HEK293 (cell line): ENCODE results near the gene DSC1.
"Not testable (repeated sequence)": the region's sequence is repeated elsewhere in the genome, so short reads cannot be mapped to it uniquely, and the experiment has no call there.

Experiments
- CTCF ChIA-PET: fragments of 350-600 bp; formaldehyde crosslinking; extraction: SDS; loops from one replicate; lab custom pipeline; 2021; ENCODE audit warnings: antibody characterized with exemption; lab: Yijun Ruan, JAX
- POLR2A ChIA-PET: fragments of 300-600 bp; formaldehyde crosslinking; extraction: SDS; loops from one replicate; lab custom pipeline; 2020; ENCODE audit warnings: antibody characterized with exemption, inconsistent platforms; lab: Yijun Ruan, JAX
- H3K27ac ChIP-seq: fragments of 200-500 bp; sonication (Bioruptor generic); 2 replicates; pipeline ENCODE4 v1.5.1; 2014; ENCODE audit warnings: low read depth, low read length, control low read depth, inconsistent platforms; ENCODE audit errors: extremely low read depth
- H3K36me3 ChIP-seq, 2 experiments: fragments of 200-500 bp in 1 of 2; sonication (Bioruptor generic) in 1 of 2; 1 replicate in 1 of 2; 2 replicates in 1 of 2; pipeline ENCODE4 v1.5.1; 2014 to 2017; ENCODE audit warnings: inconsistent platforms in 2 of 2, low read length in 2 of 2; ENCODE audit not compliant: control insufficient read depth in 2 of 2, insufficient read depth in 1 of 2
- H3K4me1 ChIP-seq: fragments of 200-500 bp; sonication (Bioruptor generic); 2 replicates; pipeline ENCODE4 v1.5.1; 2014; ENCODE audit warnings: mild to moderate bottlenecking, low read length, inconsistent platforms; ENCODE audit not compliant: control insufficient read depth, insufficient read depth
- H3K4me3 ChIP-seq: 2 replicates; pipeline ENCODE4 v1.5.1; 2011; ENCODE audit warnings: low read depth, mild to moderate bottlenecking, control low read depth, low read length, moderate library complexity
- H3K9me3 ChIP-seq: fragments of 200-500 bp; sonication (Bioruptor generic); 2 replicates; pipeline ENCODE4 v1.5.1; 2014; ENCODE audit warnings: low read depth, low read length, inconsistent platforms; ENCODE audit not compliant: control insufficient read depth, insufficient read depth
- BCL11B ChIP-seq: fragments of 450-650 bp; formaldehyde crosslinking; IDR thresholded peaks from 2 replicates; pipeline ENCODE4 v1.5.1; 2016; ENCODE audit warnings: low read depth, missing biosample characterization, missing genetic modification characterization
- IKZF3 ChIP-seq: fragments of 450-650 bp; IDR thresholded peaks from 2 replicates; pipeline ENCODE4 v1.5.0; 2018; ENCODE audit warnings: missing biosample characterization, mild to moderate bottlenecking, missing genetic modification characterization, moderate library complexity
- KLF7 ChIP-seq: fragments of 450-650 bp; formaldehyde crosslinking; IDR thresholded peaks from 2 replicates; pipeline ENCODE4 v1.5.1; 2016; ENCODE audit warnings: missing biosample characterization, missing genetic modification characterization, borderline replicate concordance
- SETDB1 ChIP-seq: IDR thresholded peaks from one replicate; pipeline ENCODE4 v1.6.1; 2017; ENCODE audit warnings: mild to moderate bottlenecking, low read length, moderate library complexity, mixed read lengths; ENCODE audit not compliant: insufficient read length
- TCF7L2 ChIP-seq: IDR thresholded peaks from 2 replicates; pipeline ENCODE4 v1.6.1; 2011; ENCODE audit warnings: low read depth, mild to moderate bottlenecking, inconsistent platforms, low read length, moderate library complexity, borderline replicate concordance
- ZBTB8A ChIP-seq: fragments of 450-650 bp; formaldehyde crosslinking; IDR thresholded peaks from 2 replicates; pipeline ENCODE4 v1.5.1; 2016; ENCODE audit warnings: missing biosample characterization, missing genetic modification characterization
- ZFHX2 ChIP-seq: fragments of 450-650 bp; formaldehyde crosslinking; conservative IDR thresholded peaks from 2 replicates; pipeline ENCODE4 v1.5.1; 2016; ENCODE audit warnings: missing biosample characterization, missing genetic modification characterization
- ZFP37 ChIP-seq: fragments of 450-650 bp; formaldehyde crosslinking; IDR thresholded peaks from 2 replicates; pipeline ENCODE4 v1.5.1; 2016; ENCODE audit warnings: missing biosample characterization, missing genetic modification characterization
- ZNF132 ChIP-seq: fragments of 450-650 bp; formaldehyde crosslinking; IDR thresholded peaks from 2 replicates; pipeline ENCODE4 v1.5.1; 2017; ENCODE audit warnings: missing biosample characterization, missing genetic modification characterization, borderline replicate concordance
- ZNF138 ChIP-seq: fragments of 450-650 bp; formaldehyde crosslinking; IDR thresholded peaks from 2 replicates; pipeline ENCODE4 v1.5.1; 2016; ENCODE audit warnings: missing biosample characterization, missing genetic modification characterization, borderline replicate concordance
- ZNF140 ChIP-seq: fragments of 450-650 bp; formaldehyde crosslinking; IDR thresholded peaks from 2 replicates; pipeline ENCODE4 v1.5.1; 2016; ENCODE audit warnings: missing biosample characterization, missing genetic modification characterization
- ZNF2 ChIP-seq: fragments of 450-650 bp; formaldehyde crosslinking; IDR thresholded peaks from 2 replicates; pipeline ENCODE4 v1.5.1; 2016; ENCODE audit warnings: missing biosample characterization, missing genetic modification characterization
- ZNF335 ChIP-seq: fragments of 450-650 bp; formaldehyde crosslinking; conservative IDR thresholded peaks from 2 replicates; pipeline ENCODE4 v1.5.1; 2016; ENCODE audit warnings: missing biosample characterization, missing genetic modification characterization
- ZNF354C ChIP-seq: fragments of 450-650 bp; formaldehyde crosslinking; IDR thresholded peaks from 2 replicates; pipeline ENCODE4 v1.5.1; 2016; ENCODE audit warnings: missing biosample characterization, missing genetic modification characterization, low read depth, borderline replicate concordance
- ZNF423 ChIP-seq: fragments of 450-650 bp; formaldehyde crosslinking; IDR thresholded peaks from 2 replicates; pipeline ENCODE4 v1.5.1; 2016; ENCODE audit warnings: missing biosample characterization, missing genetic modification characterization
- ZNF510 ChIP-seq: fragments of 450-650 bp; formaldehyde crosslinking; IDR thresholded peaks from 2 replicates; pipeline ENCODE4 v1.5.1; 2018; ENCODE audit warnings: mild to moderate bottlenecking, missing genetic modification characterization, missing biosample characterization; ENCODE audit not compliant: insufficient replicate concordance
- ZNF518A ChIP-seq: fragments of 450-650 bp; formaldehyde crosslinking; conservative IDR thresholded peaks from 2 replicates; pipeline ENCODE4 v1.5.1; 2016; ENCODE audit warnings: low read depth, missing biosample characterization, missing genetic modification characterization
- ZNF548 ChIP-seq: fragments of 450-650 bp; formaldehyde crosslinking; IDR thresholded peaks from 2 replicates; pipeline ENCODE4 v1.5.1; 2016; ENCODE audit warnings: missing biosample characterization, missing genetic modification characterization
- ZNF623 ChIP-seq: fragments of 450-650 bp; formaldehyde crosslinking; IDR thresholded peaks from 2 replicates; pipeline ENCODE4 v1.5.1; 2016; ENCODE audit warnings: missing biosample characterization, missing genetic modification characterization
- ZNF664 ChIP-seq: fragments of 450-650 bp; formaldehyde crosslinking; IDR thresholded peaks from 2 replicates; pipeline ENCODE4 v1.5.1; 2016; ENCODE audit warnings: missing biosample characterization, missing genetic modification characterization
- ZSCAN18 ChIP-seq: fragments of 450-650 bp; formaldehyde crosslinking; IDR thresholded peaks from 2 replicates; pipeline ENCODE4 v1.5.1; 2016; ENCODE audit warnings: missing biosample characterization, missing genetic modification characterization
- ZXDB ChIP-seq: fragments of 450-650 bp; formaldehyde crosslinking; IDR thresholded peaks from 2 replicates; pipeline ENCODE4 v1.5.1; 2016; ENCODE audit warnings: missing biosample characterization, missing genetic modification characterization

The DSC1 gene

GRCh38 chr18:31134988-31135529, 27.6 kb downstream of the DSC1 start:
- Histone ChIP-seq H3K4me3 (no peak overlapping the region), H3K36me3 (no peaks in the 10 kb centered on the region), H3K4me1 (no peaks in the 10 kb centered on the region), H3K27ac (no peak overlapping the region), H3K9me3 (no peaks in the 10 kb centered on the region)
- ChIA-PET POLR2A (no interaction called here), CTCF (no interaction called here)
- TF ChIP-seq ZSCAN18 (tag by site-specific recombination) (no peak), ZNF335 (tag by site-specific recombination) (no peak), TCF7L2 (no peak), KLF7 (tag by site-specific recombination) (no peak), ZFP37 (tag by site-specific recombination) (no peak), ZFHX2 (tag by site-specific recombination) (no peak), ZNF423 (no peak)

GRCh38 chr18:31129398-31130115, 33.1 kb downstream of the DSC1 start:
- Histone ChIP-seq H3K27ac (no peak overlapping the region), H3K9me3 (no peaks in the 10 kb centered on the region), H3K4me3 (no peak overlapping the region), H3K4me1 (no peaks in the 10 kb centered on the region), H3K36me3 (no peaks in the 10 kb centered on the region)
- ChIA-PET CTCF (interaction anchor here (0.6 kb wide), 1 partner anchor 104 kb away, joined by 3 read pairs; no protein-coding TSS in a partner anchor), POLR2A (no interaction called here)
- TF ChIP-seq ZNF132 (tag by site-specific recombination) (no peak), BCL11B (tag by site-specific recombination) (no peak), ZNF2 (tag by site-specific recombination) (no peak)

GRCh38 chr18:31125878-31126277, 36.8 kb downstream of the DSC1 start:
- H3K9me3 ChIP-seq = no peaks in the 10 kb centered on the region
- no peak overlapping the region for H3K4me3 ChIP-seq
- TF ChIP-seq ZNF354C (tag by site-specific recombination) = no peak
- TF ChIP-seq SETDB1 = peak; percentile 72
- no peak for TF ChIP-seq ZNF548
- no peak for TF ChIP-seq IKZF3 (tag by site-specific recombination)
- no peak for TF ChIP-seq ZNF138 (tag by site-specific recombination)
- ChIA-PET POLR2A (no interaction called here), CTCF (no interaction called here)
- no peak overlapping the region for H3K27ac ChIP-seq
- no peaks in the 10 kb centered on the region for H3K4me1 ChIP-seq
- no peaks in the 10 kb centered on the region for H3K36me3 ChIP-seq

- CTCF ChIA-PET, H3K4me3 ChIP-seq, POLR2A ChIA-PET, H3K4me1 ChIP-seq, H3K9me3 ChIP-seq, H3K27ac ChIP-seq, H3K36me3 ChIP-seq: not testable (repeated sequence)
- TF ChIP-seq ZNF518A (tag by site-specific recombination) = peak; percentile 74
- peak; percentile 54 for TF ChIP-seq ZBTB8A
- peak; percentile 51 for TF ChIP-seq ZNF623 (tag by site-specific recombination)
- TF ChIP-seq ZNF510 = peak; percentile 30
- TF ChIP-seq ZNF140 (tag by site-specific recombination) = peak; percentile 11; the same call in 1 of the 2 replicates
- peak; percentile 14; the same call in 1 of the 2 replicates for TF ChIP-seq ZNF664 (tag by site-specific recombination)
- peak; percentile 44; the same call in 1 of the 2 replicates for TF ChIP-seq ZXDB (tag by site-specific recombination)
Observed at GRCh38 chr18:31123125-31123524, 39.5 kb downstream of the DSC1 start.
